Large intestine (tissue), 3 donors: ENCODE data around the gene CHST11. TPM values are rescaled to one million over a fixed set of nuclear protein-coding genes. Genes with fewer than 3 reads are reported as not detected.
"Not testable (repeated sequence)": the region's sequence is repeated elsewhere in the genome, so short reads cannot be mapped to it uniquely, and the experiment has no call there.

ENCODE experiments used
- DNase-seq, 2 donors: peaks; one replicate each; pipeline versions ENCODE4 v3.0.0 to v3.0.0-alpha.2; 2013
- H3K27ac ChIP-seq: one replicate; pipeline ENCODE4 v1.5.1; 2013; ENCODE audit warnings: low read length
- H3K27me3 ChIP-seq: 2 replicates; pipeline ENCODE4 v1.6.1; 2013; ENCODE audit warnings: low read length; ENCODE audit not compliant: control insufficient read depth, insufficient read depth
- H3K36me3 ChIP-seq: 2 replicates; pipeline ENCODE4 v1.6.1; 2013; ENCODE audit warnings: low read length; ENCODE audit not compliant: control insufficient read depth, insufficient read depth
- H3K4me1 ChIP-seq: one replicate; pipeline ENCODE4 v1.6.1; 2013; ENCODE audit warnings: low read length; ENCODE audit not compliant: control insufficient read depth, insufficient read depth
- H3K4me3 ChIP-seq: one replicate; pipeline ENCODE4 v1.5.1; 2013; ENCODE audit warnings: low read length
- H3K9me3 ChIP-seq: one replicate; pipeline ENCODE4 v1.6.1; 2013; ENCODE audit warnings: mild to moderate bottlenecking, low read depth, low read length, moderate library complexity; ENCODE audit not compliant: control insufficient read depth
- WGBS: methylation state at CpG from one replicate; pipeline ENCODE4 v1.1.5; 2013; ENCODE audit warnings: low lambda C conversion rate; ENCODE audit not compliant: insufficient coverage; 5-methylcytosine and 5-hydroxymethylcytosine counted together
- polyA plus RNA-seq: library from polyadenylated mRNA; unstranded; fragments of 120-200 nt; gene quantifications from one replicate; pipeline ENCODE4 v1.2.1, GENCODE V29; 2013

The CHST11 gene
- polyA plus RNA-seq, 1 donor: 5.9 TPM

DNA sequence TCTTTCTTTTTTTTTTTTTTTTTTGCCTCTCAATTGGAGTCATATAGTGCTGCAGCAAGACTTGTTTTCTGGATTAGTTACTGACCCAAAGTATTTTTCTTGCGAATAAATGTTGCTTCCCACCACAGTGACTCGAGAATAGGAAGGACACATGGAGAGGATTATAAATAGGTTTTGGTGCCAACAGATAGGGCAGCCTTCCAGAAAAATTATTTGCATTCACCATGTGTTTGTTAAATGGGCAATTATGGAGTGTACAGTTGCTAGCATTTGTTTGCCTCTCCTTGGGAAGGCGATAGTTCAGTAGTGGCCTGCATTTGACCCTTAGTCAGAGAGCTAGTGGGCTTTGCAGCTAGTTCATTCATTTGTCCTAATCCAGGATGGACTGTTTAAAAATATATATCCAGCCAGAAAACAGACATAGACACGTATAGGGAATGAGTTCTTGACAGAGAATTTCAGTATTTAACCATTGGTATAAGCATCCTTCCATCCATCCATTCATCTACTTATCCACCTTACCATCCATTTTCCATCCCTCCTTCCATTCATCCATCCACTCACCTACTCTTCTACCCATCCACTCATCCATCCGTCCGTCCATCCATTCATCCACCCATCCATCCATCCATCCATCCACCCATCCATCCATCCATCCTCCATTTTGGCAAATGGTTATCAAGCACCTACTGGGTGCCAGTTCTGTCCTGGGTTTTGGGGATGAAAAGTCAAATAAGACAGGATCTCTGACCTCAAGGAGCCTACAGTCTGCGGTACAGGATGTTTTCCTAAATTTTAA is 67.5 kb downstream of the CHST11 start:
- 78% methylated on average over 3 of the region's 7 CpGs for WGBS
- no peaks in the 10 kb centered on the region for H3K27me3 ChIP-seq

GRCh38 chr12:104526320-104526719 is 69.6 kb downstream of the CHST11 start:
- H3K27ac ChIP-seq: no peak overlapping the region
- DNase-seq: no peak

More for the DNA sequence above, 67.5 kb downstream of the CHST11 start:
- H3K4me1 ChIP-seq: no peaks in the 10 kb centered on the region
- H3K4me3 ChIP-seq: no peak overlapping the region
- H3K36me3 ChIP-seq: no peaks in the 10 kb centered on the region
- H3K9me3 ChIP-seq: no peaks in the 10 kb centered on the region
- DNase-seq: no peak
- no peak overlapping the region for H3K27ac ChIP-seq

DNA sequence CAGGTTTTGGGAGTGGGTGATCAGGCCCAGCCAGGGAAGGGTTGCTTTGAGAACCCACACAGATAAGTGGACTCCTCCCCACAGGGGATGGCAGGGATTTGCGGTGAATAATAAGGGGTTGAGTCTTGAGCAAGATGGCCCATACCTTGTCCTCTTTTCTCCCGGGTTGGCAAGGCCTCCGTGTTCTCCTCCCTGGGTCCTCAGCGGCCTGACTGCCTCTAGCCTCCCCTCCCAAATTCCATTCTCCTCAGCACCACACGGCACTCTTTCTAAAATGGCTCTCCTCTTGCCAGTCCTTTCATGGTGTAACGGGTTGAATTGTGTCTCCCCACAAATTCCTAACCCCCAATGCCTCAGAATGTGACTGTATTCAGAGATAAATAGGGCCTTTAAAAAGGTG is 70.0 kb downstream of the CHST11 start:
- Histone ChIP-seq H3K4me1 (no peaks in the 10 kb centered on the region), H3K9me3 (no peaks in the 10 kb centered on the region), H3K27me3 (peaks cover under 1% of the 10 kb centered on the region), H3K36me3 (no peaks in the 10 kb centered on the region), H3K4me3 (no peak overlapping the region), H3K27ac (no peak overlapping the region)
- no peak for DNase-seq
- WGBS: no CpG with 5 or more reads among the region's 6 CpGs

More at GRCh38 chr12:104526320-104526719, 69.6 kb downstream of the CHST11 start:
- Histone ChIP-seq H3K4me3 (no peak overlapping the region), H3K9me3 (no peaks in the 10 kb centered on the region), H3K36me3 (no peaks in the 10 kb centered on the region), H3K4me1 (no peaks in the 10 kb centered on the region), H3K27me3 (no peaks in the 10 kb centered on the region)
- WGBS: no CpG with 5 or more reads among the region's 4 CpGs

DNA sequence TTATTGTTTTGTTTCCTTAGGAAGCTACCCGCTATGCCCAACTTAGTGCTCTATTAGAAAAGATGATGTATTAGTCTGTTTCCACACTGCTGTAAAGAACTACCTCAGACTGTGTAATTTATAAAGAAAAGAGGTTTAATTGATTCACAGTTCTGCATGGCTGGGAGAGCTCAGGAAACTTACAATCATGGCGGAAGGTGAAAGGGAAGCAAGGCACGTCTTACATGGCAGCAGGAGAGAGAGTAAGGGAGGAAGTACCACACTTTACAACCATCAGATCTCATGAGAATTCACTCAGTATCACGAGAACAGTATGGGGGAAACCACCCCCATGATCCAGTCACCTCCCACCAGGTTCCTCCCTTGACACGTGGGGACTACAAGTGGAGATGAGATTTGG is 70.9 kb downstream of the CHST11 start:
- H3K36me3 ChIP-seq, H3K4me3 ChIP-seq, H3K9me3 ChIP-seq, H3K27me3 ChIP-seq, DNase-seq, H3K4me1 ChIP-seq, H3K27ac ChIP-seq: not testable (repeated sequence)
- WGBS: no CpG with 5 or more reads among the region's 5 CpGs

- H3K9me3 ChIP-seq: no peaks in the 10 kb centered on the region
- peaks cover 3% of the 10 kb centered on the region for H3K27me3 ChIP-seq
- no peak for DNase-seq
- H3K4me1 ChIP-seq: no peaks in the 10 kb centered on the region
- WGBS: no CpG with 5 or more reads among the region's 3 CpGs
- H3K36me3 ChIP-seq: no peaks in the 10 kb centered on the region
- no peak overlapping the region for H3K27ac ChIP-seq
- H3K4me3 ChIP-seq: no peak overlapping the region
Observed at GRCh38 chr12:104529130-104529874, 72.6 kb downstream of the CHST11 start.

DNA sequence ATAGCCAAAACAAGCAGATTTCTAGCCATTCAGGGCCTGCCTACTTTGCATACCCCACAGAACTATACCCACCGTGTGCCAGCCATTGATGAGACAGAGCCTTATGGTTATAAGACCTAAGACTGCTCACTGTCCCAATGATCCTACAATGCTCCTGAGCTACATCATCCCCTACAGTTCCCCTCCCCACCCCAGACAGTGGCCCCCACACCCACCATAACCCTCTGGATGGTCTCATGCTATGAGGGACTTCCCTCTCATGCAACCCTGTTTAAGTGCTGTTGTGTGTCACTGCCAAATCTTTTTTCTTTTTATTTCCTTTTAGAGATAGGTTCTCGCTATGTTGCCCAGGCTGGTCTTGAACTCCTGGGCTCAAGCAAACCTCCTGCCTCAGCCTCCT is 75.9 kb downstream of the CHST11 start:
- no peak overlapping the region for H3K4me3 ChIP-seq
- DNase-seq: no peak
- 100% methylated on average over 1 of the region's 2 CpGs for WGBS

DNA sequence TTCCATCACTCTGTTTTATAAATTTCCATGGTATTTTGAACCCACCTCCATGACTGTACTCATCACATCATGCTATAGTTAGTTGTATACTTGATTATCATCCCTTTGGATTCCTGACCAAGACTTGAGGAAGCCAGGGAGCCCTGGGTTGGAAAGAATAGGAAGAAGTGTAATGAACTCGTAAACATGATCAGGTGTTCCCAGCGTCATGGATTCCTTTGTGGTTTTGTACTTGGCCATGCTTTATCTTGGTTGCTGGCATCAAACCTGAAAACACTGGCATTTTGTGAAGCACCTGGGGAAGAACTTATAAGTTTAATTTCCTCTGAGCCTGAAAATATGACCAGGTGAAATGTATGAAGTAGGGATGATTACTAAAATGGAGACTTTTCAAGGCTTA is 76.4 kb downstream of the CHST11 start:
- WGBS: 80% methylated on average over 1 of the region's 2 CpGs
- Histone ChIP-seq H3K4me3 (no peak overlapping the region), H3K36me3 (no peaks in the 10 kb centered on the region), H3K9me3 (no peaks in the 10 kb centered on the region), H3K27ac (no peak overlapping the region), H3K4me1 (no peaks in the 10 kb centered on the region), H3K27me3 (peaks cover 3% of the 10 kb centered on the region)
- no peak for DNase-seq

More for the DNA sequence above, 75.9 kb downstream of the CHST11 start:
- Histone ChIP-seq H3K27ac (no peak overlapping the region), H3K9me3 (no peaks in the 10 kb centered on the region), H3K36me3 (no peaks in the 10 kb centered on the region), H3K4me1 (no peaks in the 10 kb centered on the region), H3K27me3 (peaks cover 3% of the 10 kb centered on the region)

DNA sequence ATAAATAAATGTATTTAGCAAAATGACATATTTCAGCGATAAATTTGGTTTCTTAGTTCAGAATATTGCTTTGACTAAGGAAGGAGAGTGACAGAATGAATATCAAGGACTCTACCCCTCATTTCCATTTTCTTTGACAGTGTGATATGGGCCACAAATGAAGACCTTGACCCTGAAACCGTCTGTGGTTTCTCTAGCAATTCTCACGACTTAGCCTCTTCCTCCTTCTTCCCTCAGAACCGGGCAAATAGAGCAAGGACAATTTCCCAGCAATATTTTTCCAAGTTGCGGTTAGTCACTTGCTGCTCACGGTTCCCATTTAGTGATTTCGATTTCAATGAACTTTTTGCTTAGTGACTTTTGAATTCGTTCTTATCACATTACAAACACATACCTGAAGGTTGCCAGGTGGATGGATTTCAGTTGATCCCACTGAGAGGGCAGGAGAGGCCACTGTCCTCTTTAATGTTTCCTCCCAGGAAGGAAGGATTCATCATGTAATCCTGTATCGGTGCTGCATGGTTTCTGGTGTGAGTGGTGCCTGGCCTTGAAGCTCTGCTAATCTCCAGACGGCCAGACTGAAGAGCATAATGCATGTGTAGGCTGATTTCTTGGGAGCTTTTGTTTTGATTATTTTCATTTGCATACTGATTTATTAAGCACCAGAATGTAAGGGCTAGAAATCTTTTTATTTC is 77.6 kb downstream of the CHST11 start:
- Histone ChIP-seq H3K4me3 (no peak overlapping the region), H3K27me3 (peaks cover 3% of the 10 kb centered on the region), H3K9me3 (no peaks in the 10 kb centered on the region), H3K27ac (no peak overlapping the region), H3K4me1 (no peaks in the 10 kb centered on the region), H3K36me3 (no peaks in the 10 kb centered on the region)
- no peak for DNase-seq
- no CpG with 5 or more reads among the region's 10 CpGs for WGBS

GRCh38 chr12:104534857-104535248 is 78.1 kb downstream of the CHST11 start:
- 71% methylated on average over 1 of the region's 3 CpGs for WGBS
- Histone ChIP-seq H3K27ac (no peak overlapping the region), H3K36me3 (no peaks in the 10 kb centered on the region)

GRCh38 chr12:104535369-104535768 is 78.6 kb downstream of the CHST11 start:
- Histone ChIP-seq H3K9me3 (no peaks in the 10 kb centered on the region), H3K4me1 (no peaks in the 10 kb centered on the region), H3K4me3 (no peak overlapping the region), H3K27me3 (peaks cover 3% of the 10 kb centered on the region), H3K27ac (no peak overlapping the region), H3K36me3 (no peaks in the 10 kb centered on the region)
- no peak for DNase-seq
- 100% methylated on average over 1 of the region's 3 CpGs for WGBS

More at GRCh38 chr12:104534857-104535248, 78.1 kb downstream of the CHST11 start:
- Histone ChIP-seq H3K4me3 (no peak overlapping the region), H3K4me1 (no peaks in the 10 kb centered on the region), H3K27me3 (peaks cover 3% of the 10 kb centered on the region), H3K9me3 (no peaks in the 10 kb centered on the region)
- DNase-seq: no peak
